Breast epithelium (tissue), 4 donors: Measurements from ENCODE around the gene SNRPD1. TPM values are rescaled to one million over a fixed set of nuclear protein-coding genes. Genes with fewer than 3 reads are reported as not detected.

Source experiments
- DNase-seq, 2 donors: peaks; one replicate each; pipeline ENCODE4 v3.0.0-alpha.2; 2019; ENCODE audit warnings: low spot score in 2 of 2
- H3K27ac ChIP-seq, 2 donors: fragments of 200-600 bp; sonication (generic) in 1 of 2; one replicate each; pipeline ENCODE4 v1.5.1; 2016 to 2019; ENCODE audit warnings: mild to moderate bottlenecking in 1 of 2
- H3K27me3 ChIP-seq, 2 donors: fragments of 200-600 bp; sonication (generic) in 1 of 2; one replicate each; pipeline versions ENCODE4 v1.5.1 to v1.6.0; 2017 to 2019; ENCODE audit warnings: control low read depth in 1 of 2, mild to moderate bottlenecking in 1 of 2
- H3K36me3 ChIP-seq: fragments of 200-600 bp; one replicate; pipeline ENCODE4 v1.5.1; 2019
- H3K4me1 ChIP-seq, 2 donors: fragments of 200-600 bp; sonication (generic); one replicate each; pipeline ENCODE4 v1.5.1; 2016 to 2019; ENCODE audit warnings: control low read depth in 1 of 2
- H3K4me3 ChIP-seq, 3 donors: fragments of 200-600 bp; sonication (generic); 1 replicate in 2 of 3; 2 replicates in 1 of 3; pipeline ENCODE4 v1.5.1; 2016 to 2019; ENCODE audit warnings: mild to moderate bottlenecking in 3 of 3, moderate library complexity in 2 of 3
- H3K9me3 ChIP-seq, 2 donors: fragments of 200-600 bp; sonication (generic) in 1 of 2; one replicate each; pipeline ENCODE4 v1.5.1; 2016 to 2019; ENCODE audit warnings: control low read depth in 1 of 2
- CTCF ChIP-seq, 3 donors: fragments of 450-650 bp; IDR thresholded peaks; one replicate each; pipeline ENCODE4 v1.5.1; 2016 to 2017; ENCODE audit warnings: antibody characterized with exemption in 3 of 3, mild to moderate bottlenecking in 3 of 3, moderate library complexity in 3 of 3
- POLR2A ChIP-seq: fragments of 450-650 bp; IDR thresholded peaks from one replicate; pipeline ENCODE4 v1.6.1; 2016; ENCODE audit warnings: antibody characterized with exemption, mild to moderate bottlenecking, moderate library complexity
- POLR2AphosphoS5 ChIP-seq, 3 donors: sonication (generic); formaldehyde crosslinking; IDR thresholded peaks; one replicate each; pipeline ENCODE4 v1.6.1; 2017; ENCODE audit warnings: antibody characterized with exemption in 3 of 3
- intact Hi-C: fragments of 100-400 bp; cut with DNase I; formaldehyde crosslinking; loops from one replicate; pipeline ENCODE4 v1.15.1; 2023; ENCODE audit warnings: low total_unique reads
- total RNA-seq, 3 donors: library from RNA; depleted of rRNA; stranded (reverse); fragments of >200 nt; gene quantifications; one replicate each; pipeline ENCODE4 v1.1.0, GENCODE V29; 2016

SNRPD1 gene
- total RNA-seq, 3 donors from 2014 or later: 6.7 to 11.8 (median 10.4) TPM

GRCh38 chr18:21650311-21650710 is 38.2 kb downstream of the SNRPD1 start:
- Histone ChIP-seq H3K4me1 (no peaks in the 10 kb centered on the region), H3K9me3 (no peaks in the 10 kb centered on the region), H3K4me3 (no peak overlapping the region), H3K27me3 (no peaks in the 10 kb centered on the region), H3K27ac (no peak overlapping the region), H3K36me3 (no peaks in the 10 kb centered on the region)
- intact Hi-C loops: no loop called here
- DNase-seq: no peak
- TF ChIP-seq POLR2A: no peak
- no peak for TF ChIP-seq POLR2AphosphoS5 (IDR thresholded peaks at IDR 0.05)
- no peak for TF ChIP-seq CTCF (IDR thresholded peaks at IDR 0.05)

- no peaks in the 10 kb centered on the region for H3K27me3 ChIP-seq
- no peaks in the 10 kb centered on the region for H3K36me3 ChIP-seq
- intact Hi-C loops: no loop called here
- H3K4me3 ChIP-seq: no peak overlapping the region
- H3K4me1 ChIP-seq: no peaks in the 10 kb centered on the region
- H3K9me3 ChIP-seq: no peaks in the 10 kb centered on the region
- no peak for DNase-seq
- no peak overlapping the region for H3K27ac ChIP-seq
- TF ChIP-seq POLR2AphosphoS5 (IDR thresholded peaks at IDR 0.05): no peak
- no peak for TF ChIP-seq POLR2A
- no peak for TF ChIP-seq CTCF (IDR thresholded peaks at IDR 0.05)
These were observed 40.0 kb downstream of the SNRPD1 start for GRCh38 chr18:21652073-21652472.

DNA sequence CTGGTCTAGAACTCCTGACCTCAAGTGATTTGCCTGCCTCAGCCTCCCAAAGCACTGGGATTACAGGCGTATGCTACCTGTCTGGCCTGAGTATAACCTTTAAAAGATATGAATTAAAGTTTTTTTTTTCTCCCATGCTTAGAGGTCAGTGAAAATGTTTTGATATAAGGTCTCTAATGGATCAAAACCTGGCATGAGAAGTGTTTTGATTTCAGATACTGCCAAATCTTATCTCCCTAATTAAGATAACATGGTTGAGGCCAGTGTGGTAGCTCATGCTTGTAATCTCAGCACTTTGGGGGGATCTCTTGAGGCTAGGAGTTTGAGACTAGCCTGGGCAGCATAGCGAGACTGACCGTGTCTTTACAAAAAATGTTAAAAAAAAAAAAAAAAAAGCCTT is 41.2 kb downstream of the SNRPD1 start:
- Histone ChIP-seq H3K36me3 (no peaks in the 10 kb centered on the region), H3K27me3 (no peaks in the 10 kb centered on the region), H3K4me1 (no peaks in the 10 kb centered on the region), H3K27ac (no peak overlapping the region), H3K4me3 (no peak overlapping the region), H3K9me3 (no peaks in the 10 kb centered on the region)
- intact Hi-C loops: no loop called here
- DNase-seq: no peak
- TF ChIP-seq POLR2A (no peak), CTCF (IDR thresholded peaks at IDR 0.05) (no peak), POLR2AphosphoS5 (IDR thresholded peaks at IDR 0.05) (no peak)

DNA sequence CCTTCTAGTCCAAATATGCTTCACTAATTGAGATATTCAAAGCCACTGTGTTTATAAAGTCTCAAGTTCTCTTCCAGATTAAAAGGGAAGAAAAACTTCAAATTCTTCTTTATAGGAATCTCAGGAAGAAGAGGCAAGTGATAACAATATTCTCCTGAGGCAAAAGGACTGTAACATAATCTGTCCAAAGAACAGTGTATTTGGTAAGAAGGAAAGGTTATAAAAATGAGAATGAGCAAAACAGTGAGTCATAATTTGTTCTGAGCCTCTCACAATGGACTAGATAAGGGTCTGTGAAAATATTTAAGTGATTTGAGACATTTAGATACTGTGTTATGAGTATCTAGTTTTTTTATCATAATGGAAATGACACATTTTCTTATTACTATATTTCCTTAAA is 44.3 kb downstream of the SNRPD1 start:
- no peaks in the 10 kb centered on the region for H3K27me3 ChIP-seq
- no peak for DNase-seq
- intact Hi-C loops: no loop called here
- H3K9me3 ChIP-seq: no peaks in the 10 kb centered on the region
- H3K27ac ChIP-seq: no peak overlapping the region
- no peak overlapping the region for H3K4me3 ChIP-seq
- no peaks in the 10 kb centered on the region for H3K36me3 ChIP-seq
- TF ChIP-seq CTCF (IDR thresholded peaks at IDR 0.05) (no peak), POLR2A (no peak), POLR2AphosphoS5 (IDR thresholded peaks at IDR 0.05) (no peak)
- H3K4me1 ChIP-seq: no peaks in the 10 kb centered on the region

GRCh38 chr18:21660078-21660477 is 48.0 kb downstream of the SNRPD1 start:
- no peaks in the 10 kb centered on the region for H3K36me3 ChIP-seq
- no peak overlapping the region for H3K27ac ChIP-seq
- intact Hi-C loops: no loop called here
- H3K4me1 ChIP-seq: no peaks in the 10 kb centered on the region
- TF ChIP-seq POLR2A (no peak), CTCF (IDR thresholded peaks at IDR 0.05) (no peak), POLR2AphosphoS5 (IDR thresholded peaks at IDR 0.05) (no peak)
- no peak overlapping the region for H3K4me3 ChIP-seq
- H3K27me3 ChIP-seq: no peaks in the 10 kb centered on the region
- H3K9me3 ChIP-seq: no peaks in the 10 kb centered on the region
- no peak for DNase-seq
